Cardiac fibroblast (primary cell): Measurements from ENCODE around the gene NFATC1.

ENCODE experiments used
- DNase-seq, 2 donors: peaks; one replicate each; pipeline versions ENCODE4 v3.0.0 to v3.0.0-alpha.2; 2010; ENCODE audit warnings: low read depth in 2 of 2
- H3K4me3 ChIP-seq, 2 donors: replicated peaks in 1 of 2; 1 replicate in 1 of 2; 2 replicates in 1 of 2; pipeline ENCODE4 v1.5.1; 2011; ENCODE audit warnings: low read depth in 2 of 2, low read length in 2 of 2, mild to moderate bottlenecking in 2 of 2, moderate library complexity in 1 of 2
- CTCF ChIP-seq: IDR thresholded peaks from one replicate; pipeline ENCODE4 v1.5.1; 2011; ENCODE audit warnings: low read depth, mild to moderate bottlenecking, low read length, inconsistent platforms

NFATC1 gene

DNA sequence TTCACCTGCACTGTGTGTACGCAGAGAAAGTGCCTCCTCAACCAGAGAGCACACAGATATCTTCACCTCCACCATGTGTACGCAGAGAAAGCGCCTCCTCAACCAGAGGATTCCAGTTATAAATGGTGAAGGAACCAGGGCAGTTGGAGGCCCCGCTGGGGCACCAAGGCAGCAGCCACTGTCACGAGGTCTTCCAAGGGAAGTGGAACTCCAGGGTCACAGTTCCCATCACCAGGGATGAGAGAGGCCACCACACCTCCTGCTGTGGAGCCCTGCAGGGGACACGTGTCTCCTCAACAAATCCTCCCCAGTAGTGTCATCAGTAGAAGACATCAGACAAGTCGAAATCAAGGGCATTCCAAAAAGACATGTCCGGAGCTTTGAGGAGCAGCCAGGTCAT is 28.2 kb upstream of the NFATC1 start:
- no peak overlapping the region for H3K4me3 ChIP-seq
- DNase-seq, result no peak
- no peak for TF ChIP-seq CTCF

GRCh38 chr18:79367989-79368388 is 27.7 kb upstream of the NFATC1 start:
- TF ChIP-seq CTCF, result no peak
- no peak overlapping the region for H3K4me3 ChIP-seq
- DNase-seq, result peak in 1 of 2 donors; percentile 29

DNA sequence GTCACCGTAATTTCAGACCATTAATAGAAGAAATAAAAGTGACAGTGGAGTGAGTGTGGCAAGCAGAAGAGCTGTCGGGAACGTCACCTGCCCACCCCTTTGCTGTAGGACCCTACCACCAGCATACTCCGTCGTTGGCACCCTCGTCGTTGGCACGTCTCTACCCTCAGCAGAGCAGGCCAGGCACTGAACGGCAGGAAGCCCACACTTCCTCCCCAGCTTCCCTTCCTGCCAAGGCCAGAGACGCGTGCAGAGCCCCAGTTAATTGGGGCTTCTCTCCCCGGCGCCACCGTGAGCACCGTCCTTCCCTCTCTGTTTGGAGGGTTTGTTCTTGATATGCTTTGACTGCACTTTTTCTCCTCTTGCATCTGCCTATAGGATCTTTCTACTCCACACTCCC is 27.0 kb upstream of the NFATC1 start:
- TF ChIP-seq CTCF, result no peak
- no peak overlapping the region for H3K4me3 ChIP-seq
- DNase-seq, result no peak

GRCh38 chr18:79371561-79372121 is 24.1 kb upstream of the NFATC1 start:
- no peak for TF ChIP-seq CTCF
- H3K4me3 ChIP-seq, result no peak overlapping the region
- DNase-seq, result no peak

GRCh38 chr18:79372461-79372860 is 23.3 kb upstream of the NFATC1 start:
- no peak for TF ChIP-seq CTCF
- DNase-seq, result no peak

GRCh38 chr18:79372991-79373390 is 22.7 kb upstream of the NFATC1 start:
- no peak overlapping the region for H3K4me3 ChIP-seq
- no peak for DNase-seq
- TF ChIP-seq CTCF, result no peak

More at GRCh38 chr18:79372461-79372860, 23.3 kb upstream of the NFATC1 start:
- no peak overlapping the region for H3K4me3 ChIP-seq

- DNase-seq, result no peak
- TF ChIP-seq CTCF, result no peak
- H3K4me3 ChIP-seq, result no peak overlapping the region
These were observed 22.0 kb upstream of the NFATC1 start for GRCh38 chr18:79373736-79374135.
